Ishikawa (cell line): Measurements from ENCODE around the gene FGR.

Experiments used
- CEBPB ChIP-seq: IDR thresholded peaks from 2 replicates; pipeline ENCODE4 v1.6.1; 2012
- CREB1 ChIP-seq: IDR thresholded peaks from 2 replicates; pipeline ENCODE4 v1.6.1; 2012; ENCODE audit warnings: low read depth
- EGR1 ChIP-seq: IDR thresholded peaks from 2 replicates; pipeline ENCODE4 v1.6.1; 2012
- EP300 ChIP-seq: IDR thresholded peaks from 2 replicates; pipeline ENCODE4 v1.6.1; 2012; ENCODE audit warnings: borderline replicate concordance
- FOXM1 ChIP-seq: IDR thresholded peaks from 2 replicates; pipeline ENCODE4 v1.6.1; 2012; ENCODE audit warnings: low read depth, borderline replicate concordance
- NFIC ChIP-seq: IDR thresholded peaks from 2 replicates; pipeline ENCODE4 v1.6.1; 2012
- RAD21 ChIP-seq: IDR thresholded peaks from 2 replicates; pipeline ENCODE4 v1.6.1; 2012; ENCODE audit warnings: low read depth
- TAF1 ChIP-seq: IDR thresholded peaks from 2 replicates; pipeline ENCODE4 v1.6.1; 2012; ENCODE audit warnings: low read depth, mild to moderate bottlenecking
- TCF12 ChIP-seq: IDR thresholded peaks from 2 replicates; pipeline ENCODE4 v1.6.1; 2012; ENCODE audit warnings: low read depth
- TEAD4 ChIP-seq: IDR thresholded peaks from 2 replicates; pipeline ENCODE4 v1.6.1; 2012
- YY1 ChIP-seq: IDR thresholded peaks from 2 replicates; pipeline ENCODE4 v1.6.1; 2012; ENCODE audit warnings: low read depth
- ZBTB7A ChIP-seq: IDR thresholded peaks from 2 replicates; pipeline ENCODE4 v1.6.1; 2012; ENCODE audit warnings: low read depth
- TF ChIP-seq, protein P1 (sequence below): IDR thresholded peaks from 2 replicates; pipeline ENCODE4 v1.6.1; 2012
- TF ChIP-seq, protein P2 (sequence below): IDR thresholded peaks from 2 replicates; pipeline ENCODE4 v1.6.1; 2012; ENCODE audit warnings: low read depth, mild to moderate bottlenecking
- TF ChIP-seq, protein P3 (sequence below): IDR thresholded peaks from 2 replicates; pipeline ENCODE4 v1.6.1; 2012

Gene FGR

GRCh38 chr1:27623327-27624212, 11.4 kb downstream of the FGR start:
- TF ChIP-seq ZBTB7A = no peak
- no peak for TF ChIP-seq CEBPB
- TF ChIP-seq YY1 = no peak
- TF ChIP-seq, protein P1, sequence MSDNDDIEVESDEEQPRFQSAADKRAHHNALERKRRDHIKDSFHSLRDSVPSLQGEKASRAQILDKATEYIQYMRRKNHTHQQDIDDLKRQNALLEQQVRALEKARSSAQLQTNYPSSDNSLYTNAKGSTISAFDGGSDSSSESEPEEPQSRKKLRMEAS = no peak
- no peak for TF ChIP-seq EGR1
- TF ChIP-seq FOXM1 = no peak
- TF ChIP-seq TCF12 = no peak
- TF ChIP-seq TEAD4 = no peak

DNA sequence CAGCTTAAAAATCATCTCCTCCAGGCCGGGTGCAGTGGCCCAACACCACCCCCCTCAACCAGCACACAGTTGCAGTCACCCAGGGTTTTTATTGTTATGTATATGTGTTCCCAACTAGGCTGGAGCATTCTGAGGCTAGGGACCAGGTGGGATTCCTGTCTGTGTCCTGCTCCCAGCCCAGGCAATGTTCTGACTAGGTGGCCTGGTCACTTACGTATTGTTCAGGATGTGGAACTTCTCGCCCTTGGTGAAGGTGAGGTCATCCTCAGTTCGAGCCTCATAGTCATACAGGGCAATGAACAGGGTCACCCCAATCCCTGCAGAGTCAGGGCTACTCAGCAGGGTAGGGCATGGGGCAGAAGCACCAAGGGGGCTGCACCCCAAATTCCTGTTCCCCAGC, 12.2 kb downstream of the FGR start:
- TF ChIP-seq TAF1 (no peak), CEBPB (no peak)

DNA sequence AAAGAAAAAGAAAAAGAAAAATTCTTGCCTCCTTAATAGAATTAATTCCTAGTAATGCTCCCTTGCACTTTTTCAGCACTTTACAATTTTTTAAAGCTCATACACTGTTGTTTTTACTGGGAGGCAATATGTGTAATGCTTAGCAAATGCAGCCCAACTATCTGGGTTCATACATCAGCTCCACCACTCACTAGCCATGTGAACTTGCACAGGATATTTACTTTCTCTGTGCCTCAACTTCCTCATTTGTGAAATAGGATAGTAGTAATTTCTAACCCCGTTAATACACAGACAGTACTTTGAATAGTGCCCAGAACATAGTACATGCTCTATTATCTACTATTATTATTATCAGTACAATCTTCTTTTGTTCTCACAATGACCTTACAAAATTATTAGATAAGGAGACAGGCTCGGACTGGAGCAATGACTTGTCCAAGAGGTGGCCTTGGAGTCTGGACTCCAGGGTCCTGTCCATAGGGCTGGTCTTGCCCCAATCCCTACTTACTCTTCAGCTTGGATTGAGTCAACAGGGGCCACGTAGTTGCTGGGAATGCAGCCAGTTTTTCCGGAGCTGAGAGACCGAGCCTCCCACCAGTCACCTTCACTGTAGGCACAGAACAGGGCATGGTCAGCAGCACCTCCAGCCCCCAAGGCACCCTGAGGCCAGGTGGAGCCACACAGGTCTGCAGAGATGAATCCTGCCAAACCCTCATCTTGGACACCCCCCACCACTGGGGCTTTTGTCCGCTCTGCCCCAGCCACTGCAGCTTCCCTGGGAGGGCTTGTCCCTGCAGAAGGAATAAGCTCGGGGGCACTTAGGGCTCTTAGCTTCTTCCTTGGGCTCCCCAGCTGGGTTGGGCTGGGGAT, 13.7 kb downstream of the FGR start:
- no peak for TF ChIP-seq YY1
- no peak for TF ChIP-seq EP300
- no peak for TF ChIP-seq EGR1
- no peak for TF ChIP-seq RAD21
- TF ChIP-seq CREB1 = no peak
- no peak for TF ChIP-seq TAF1
- TF ChIP-seq FOXM1 = no peak
- no peak for TF ChIP-seq NFIC
- TF ChIP-seq, protein P1 = no peak
- TF ChIP-seq TEAD4 = no peak
- TF ChIP-seq CEBPB = no peak
- TF ChIP-seq, protein P2, sequence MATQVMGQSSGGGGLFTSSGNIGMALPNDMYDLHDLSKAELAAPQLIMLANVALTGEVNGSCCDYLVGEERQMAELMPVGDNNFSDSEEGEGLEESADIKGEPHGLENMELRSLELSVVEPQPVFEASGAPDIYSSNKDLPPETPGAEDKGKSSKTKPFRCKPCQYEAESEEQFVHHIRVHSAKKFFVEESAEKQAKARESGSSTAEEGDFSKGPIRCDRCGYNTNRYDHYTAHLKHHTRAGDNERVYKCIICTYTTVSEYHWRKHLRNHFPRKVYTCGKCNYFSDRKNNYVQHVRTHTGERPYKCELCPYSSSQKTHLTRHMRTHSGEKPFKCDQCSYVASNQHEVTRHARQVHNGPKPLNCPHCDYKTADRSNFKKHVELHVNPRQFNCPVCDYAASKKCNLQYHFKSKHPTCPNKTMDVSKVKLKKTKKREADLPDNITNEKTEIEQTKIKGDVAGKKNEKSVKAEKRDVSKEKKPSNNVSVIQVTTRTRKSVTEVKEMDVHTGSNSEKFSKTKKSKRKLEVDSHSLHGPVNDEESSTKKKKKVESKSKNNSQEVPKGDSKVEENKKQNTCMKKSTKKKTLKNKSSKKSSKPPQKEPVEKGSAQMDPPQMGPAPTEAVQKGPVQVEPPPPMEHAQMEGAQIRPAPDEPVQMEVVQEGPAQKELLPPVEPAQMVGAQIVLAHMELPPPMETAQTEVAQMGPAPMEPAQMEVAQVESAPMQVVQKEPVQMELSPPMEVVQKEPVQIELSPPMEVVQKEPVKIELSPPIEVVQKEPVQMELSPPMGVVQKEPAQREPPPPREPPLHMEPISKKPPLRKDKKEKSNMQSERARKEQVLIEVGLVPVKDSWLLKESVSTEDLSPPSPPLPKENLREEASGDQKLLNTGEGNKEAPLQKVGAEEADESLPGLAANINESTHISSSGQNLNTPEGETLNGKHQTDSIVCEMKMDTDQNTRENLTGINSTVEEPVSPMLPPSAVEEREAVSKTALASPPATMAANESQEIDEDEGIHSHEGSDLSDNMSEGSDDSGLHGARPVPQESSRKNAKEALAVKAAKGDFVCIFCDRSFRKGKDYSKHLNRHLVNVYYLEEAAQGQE = no peak
- TF ChIP-seq TCF12 = no peak
- TF ChIP-seq ZBTB7A = no peak
- TF ChIP-seq, protein P3, sequence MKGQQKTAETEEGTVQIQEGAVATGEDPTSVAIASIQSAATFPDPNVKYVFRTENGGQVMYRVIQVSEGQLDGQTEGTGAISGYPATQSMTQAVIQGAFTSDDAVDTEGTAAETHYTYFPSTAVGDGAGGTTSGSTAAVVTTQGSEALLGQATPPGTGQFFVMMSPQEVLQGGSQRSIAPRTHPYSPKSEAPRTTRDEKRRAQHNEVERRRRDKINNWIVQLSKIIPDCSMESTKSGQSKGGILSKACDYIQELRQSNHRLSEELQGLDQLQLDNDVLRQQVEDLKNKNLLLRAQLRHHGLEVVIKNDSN = no peak

- TF ChIP-seq FOXM1 = no peak
- TF ChIP-seq CEBPB = no peak
- no peak for TF ChIP-seq TEAD4
- no peak for TF ChIP-seq EP300
- TF ChIP-seq, protein P1 = no peak
- TF ChIP-seq TAF1 = no peak
- TF ChIP-seq NFIC = no peak
- no peak for TF ChIP-seq RAD21
- no peak for TF ChIP-seq CREB1
- no peak for TF ChIP-seq EGR1
- TF ChIP-seq, protein P3 = no peak
- no peak for TF ChIP-seq YY1
- TF ChIP-seq ZBTB7A = no peak
- no peak for TF ChIP-seq TCF12
- TF ChIP-seq, protein P2 = no peak
Observed at GRCh38 chr1:27618341-27619082, 16.5 kb downstream of the FGR start.

DNA sequence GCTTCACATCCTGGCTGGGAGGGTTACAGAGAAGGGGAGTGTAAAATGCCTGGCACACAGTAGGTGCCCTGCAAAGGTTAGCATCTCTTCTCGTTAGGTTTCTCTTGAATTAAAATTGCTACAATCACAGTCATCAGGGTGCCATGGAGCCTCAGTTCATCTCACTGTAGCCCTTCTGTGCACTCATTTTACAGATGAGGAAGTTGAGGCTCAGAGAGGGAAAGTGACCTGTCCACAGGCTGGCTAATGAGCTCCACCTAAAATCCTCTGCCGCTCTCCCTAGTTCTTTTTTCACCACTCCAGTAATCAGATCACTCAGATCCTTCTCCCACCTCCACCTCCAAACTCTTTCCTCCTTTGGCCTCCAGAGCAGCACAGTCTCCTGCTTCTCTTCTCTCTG, 17.6 kb downstream of the FGR start:
- TF ChIP-seq CEBPB = no peak
- TF ChIP-seq TCF12 = no peak
